ENCODE data around the gene PRM2.

PRM2 gene

DNA sequence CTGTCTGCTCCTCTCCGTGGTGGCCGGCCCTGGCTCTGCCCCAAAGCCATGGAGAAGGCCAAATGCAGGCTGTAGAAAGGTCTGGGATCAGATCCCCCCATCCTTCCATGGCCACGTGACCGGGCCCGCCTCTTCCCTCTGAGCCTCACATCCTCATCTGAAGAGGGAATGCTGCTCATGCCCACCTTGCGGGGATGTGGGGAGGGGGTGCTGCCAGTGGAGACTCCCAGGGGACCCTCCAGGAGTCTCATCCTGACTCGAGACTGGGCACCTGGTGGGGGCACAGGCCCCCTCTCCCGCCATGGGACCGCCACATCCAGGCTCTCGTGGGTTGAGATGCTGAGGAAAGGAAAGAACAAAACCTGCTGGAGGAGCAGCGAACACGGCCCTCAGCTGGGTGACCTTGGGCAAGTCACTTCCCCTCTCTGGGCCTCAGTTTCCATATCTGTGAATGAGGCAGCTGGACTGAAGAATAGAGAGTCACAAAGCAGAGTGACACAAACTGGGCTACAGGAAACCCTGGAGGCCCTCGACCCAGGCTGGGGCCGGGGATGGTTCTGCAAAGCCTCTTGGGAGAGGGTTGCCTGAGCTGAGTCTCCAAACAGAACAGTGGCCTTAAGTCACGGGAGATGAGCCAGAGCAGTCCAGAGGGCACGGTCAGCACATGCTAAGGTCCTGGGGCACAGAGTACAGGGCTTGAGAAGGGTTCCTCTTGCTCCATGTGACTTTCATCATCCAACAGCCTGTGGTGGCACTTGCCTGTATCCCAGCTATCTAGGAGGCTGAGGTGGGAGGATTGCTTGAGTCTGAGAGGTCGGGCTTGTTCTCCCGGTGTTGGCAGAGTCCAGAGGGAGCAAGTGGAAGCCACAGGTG lies 50.4 kb downstream of the PRM2 start:
- DNase-seq (ENCODE audit: low read depth in 2 of 2), result no peak

Measured in fibroblast of skin of left quadriceps (primary cell).